Kasumi-1 (cell line): ENCODE measurements around the gene FOXP1.

Experiments used
- DNase-seq, 2 experiments: peaks; one replicate each; lab custom pipeline; 2025; lab: John Stamatoyannopoulos, UW

The FOXP1 gene

DNA sequence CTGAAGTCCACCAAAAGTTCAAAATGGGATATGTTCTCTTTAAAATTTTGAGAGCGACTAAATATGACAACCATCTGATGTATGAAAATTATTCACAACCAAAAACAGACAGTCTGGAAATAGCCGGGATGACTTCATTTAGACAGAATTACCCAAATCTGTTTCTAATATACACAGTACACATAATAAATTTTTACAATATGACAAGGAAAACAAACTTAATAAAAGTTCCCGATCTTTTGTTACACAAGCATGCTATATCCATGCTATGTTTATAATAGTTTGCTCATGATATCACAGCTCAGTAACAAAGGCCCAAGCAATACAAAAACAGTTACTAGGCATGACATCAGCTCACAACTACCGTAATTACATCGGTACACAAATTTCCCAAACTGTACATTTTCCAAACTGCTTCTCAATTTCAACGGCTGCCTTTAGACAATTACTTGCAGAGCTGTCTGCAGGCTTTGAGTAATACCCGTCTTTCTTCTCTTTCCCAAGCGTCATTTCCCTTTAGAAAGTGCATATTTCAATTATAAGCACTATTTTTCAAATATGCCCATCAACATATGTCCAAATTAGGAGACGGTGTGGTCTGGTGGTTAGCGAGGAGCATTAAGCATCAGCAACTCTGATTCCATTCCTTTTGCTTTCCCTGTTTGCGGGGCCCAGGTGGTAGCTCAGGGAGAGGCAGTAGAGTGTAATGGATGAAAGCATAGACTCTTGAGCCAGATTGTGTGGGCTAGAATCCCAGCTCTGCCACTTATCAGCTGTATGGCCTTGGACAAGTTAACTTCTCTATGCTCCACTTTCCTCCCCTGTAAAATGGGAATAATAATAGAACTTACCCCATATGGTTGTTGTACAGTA lies 481.2 kb downstream of the FOXP1 start:
- no peak for DNase-seq

DNA sequence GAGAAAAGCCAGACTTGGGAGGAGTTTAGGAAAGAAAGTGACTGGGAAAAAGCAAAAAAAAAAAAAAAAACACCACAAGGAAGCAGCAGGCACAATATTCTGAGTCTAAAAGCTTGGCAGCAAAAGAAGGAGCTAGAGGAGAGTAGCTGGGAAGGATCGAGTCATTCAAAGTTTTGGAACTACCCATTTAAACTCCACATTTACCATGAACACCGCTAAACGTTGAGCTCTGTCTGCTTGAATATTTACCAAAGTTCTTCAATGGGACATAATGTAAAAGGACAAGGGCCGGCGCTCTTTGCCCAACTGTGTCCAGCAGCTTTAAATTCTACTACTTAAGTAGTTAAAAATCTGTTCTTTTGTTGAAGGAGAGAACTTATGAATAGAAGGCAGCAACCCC lies 481.9 kb downstream of the FOXP1 start:
- no peak for DNase-seq

DNA sequence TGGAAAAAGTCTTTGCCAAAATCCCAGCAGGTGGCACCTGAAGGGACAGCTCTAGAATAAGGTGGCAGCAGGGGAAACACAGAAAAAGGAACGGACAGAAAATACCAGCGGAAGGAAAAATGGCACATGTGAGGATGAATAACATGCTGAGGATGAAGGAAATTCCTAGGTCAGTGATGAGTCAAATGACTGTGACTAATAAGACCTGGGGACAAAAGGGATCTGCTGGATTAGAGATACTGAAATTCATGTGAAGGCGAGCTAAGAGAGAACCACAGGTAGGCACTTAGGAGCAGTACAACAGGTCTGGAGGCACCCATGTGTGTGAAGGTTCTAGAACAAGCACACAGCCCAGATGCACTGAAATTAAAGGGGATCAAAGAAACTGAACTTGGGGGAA lies 482.5 kb downstream of the FOXP1 start:
- no peak for DNase-seq

DNA sequence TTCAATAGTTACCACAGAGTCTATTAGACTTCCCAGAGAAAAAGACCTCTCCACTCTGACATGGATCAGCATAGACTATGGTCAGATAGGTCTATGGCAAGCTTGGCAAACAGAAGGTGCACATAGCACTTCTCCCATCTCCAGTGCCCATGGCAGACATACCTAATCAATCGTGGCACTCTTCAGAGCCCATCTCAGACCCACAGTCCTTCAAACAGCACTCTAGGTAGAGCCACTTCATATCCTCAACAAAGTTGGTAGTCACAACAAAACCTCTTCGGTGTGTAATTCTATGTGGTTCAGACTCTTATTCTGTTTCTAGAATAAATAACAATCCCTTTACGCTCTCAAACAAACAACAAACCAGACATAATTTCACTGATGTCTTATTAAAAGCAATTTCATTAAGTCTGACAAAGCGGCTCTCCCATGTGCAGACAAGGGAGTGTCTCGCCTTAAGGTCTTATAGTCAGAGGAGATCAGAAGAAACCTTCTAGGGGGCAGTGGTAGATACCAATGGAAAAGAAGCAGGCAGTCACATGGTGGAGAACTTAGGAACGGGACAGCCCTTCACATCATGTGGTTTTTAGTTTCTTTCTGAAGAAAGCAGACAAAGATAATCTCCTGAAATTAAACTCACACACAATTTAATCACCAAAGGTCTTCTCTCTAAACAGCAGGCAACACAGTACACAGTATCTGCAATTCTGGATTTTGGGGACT lies 483.4 kb downstream of the FOXP1 start:
- no peak for DNase-seq

DNA sequence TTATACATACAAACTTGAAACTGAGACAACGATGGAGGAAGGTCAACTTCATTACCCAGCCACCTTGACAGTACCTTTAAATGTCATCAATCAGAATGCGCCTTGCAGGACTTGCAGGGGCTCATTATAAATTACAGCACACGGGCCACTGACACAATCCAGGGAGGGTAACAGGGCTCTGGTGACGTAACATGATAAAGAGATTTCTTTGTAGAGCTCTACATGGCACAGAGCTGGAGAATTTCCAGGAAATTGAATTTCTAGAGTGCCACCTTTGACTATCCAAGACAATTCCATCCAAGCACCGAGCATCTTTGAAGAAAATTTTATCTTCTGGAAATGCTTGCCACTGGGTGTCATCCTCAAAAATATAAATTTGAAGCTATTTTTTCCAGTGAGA lies 486.0 kb downstream of the FOXP1 start:
- no peak for DNase-seq

DNA sequence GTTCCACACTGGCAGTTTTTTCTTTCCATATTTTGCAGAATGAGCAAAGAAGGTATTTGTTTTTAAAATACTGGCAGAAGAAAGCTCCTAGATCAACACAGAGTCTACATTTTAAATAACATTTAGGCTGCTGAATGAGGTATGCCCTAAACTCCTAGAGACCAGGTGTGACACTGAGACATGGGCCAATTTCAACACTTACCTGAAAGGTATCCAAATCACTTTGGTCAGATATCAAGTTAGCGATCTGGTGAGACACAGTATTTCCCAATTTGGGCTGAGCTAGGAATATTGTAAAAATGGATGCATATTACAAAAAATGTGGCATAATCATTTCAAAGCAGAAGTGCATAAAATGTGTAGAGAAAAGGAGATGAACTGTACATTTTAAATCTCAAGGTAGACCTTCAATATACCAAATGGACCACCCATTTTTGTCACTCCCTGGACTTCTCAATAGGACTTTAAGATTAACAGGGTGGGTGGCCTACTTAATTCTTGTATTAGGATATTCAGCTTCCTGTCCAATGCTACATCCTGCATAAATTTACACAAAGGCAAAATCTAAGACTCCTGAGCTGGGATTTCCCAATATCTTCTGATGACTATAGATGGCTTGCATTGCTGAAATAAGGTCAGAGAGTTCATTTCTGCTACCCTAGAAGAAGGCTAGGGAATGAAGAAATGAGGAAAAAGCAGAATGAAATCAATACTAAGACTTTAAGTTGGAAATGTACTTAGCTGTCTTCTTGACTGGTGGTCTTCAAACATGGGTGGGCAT lies 487.8 kb downstream of the FOXP1 start:
- DNase-seq: no peak

DNA sequence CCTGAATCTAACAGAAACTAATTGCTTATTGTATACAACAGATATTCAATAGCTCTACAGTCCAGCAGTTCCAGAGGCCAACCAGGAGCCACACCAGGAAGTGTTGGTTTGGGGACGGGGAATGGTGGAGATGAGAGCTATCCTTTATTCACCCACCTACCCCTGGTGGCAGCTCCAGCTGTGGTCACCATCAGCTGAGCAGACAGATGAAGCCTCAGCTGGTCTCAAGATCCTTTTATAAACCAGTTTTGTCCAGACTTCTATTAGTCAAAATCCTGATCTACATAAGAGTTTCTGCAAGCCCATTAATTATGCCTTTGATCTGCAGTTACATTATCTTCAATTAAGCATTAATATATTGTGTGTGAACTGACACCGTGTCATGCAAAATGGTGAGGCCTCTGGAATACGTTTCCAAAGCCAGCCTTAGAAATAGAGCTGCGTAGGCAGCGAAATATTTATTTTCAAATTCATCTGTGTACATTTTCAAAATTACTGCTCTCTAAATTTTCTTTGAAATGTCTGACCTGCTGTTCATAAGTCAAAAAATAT lies 488.8 kb downstream of the FOXP1 start:
- no peak for DNase-seq

DNA sequence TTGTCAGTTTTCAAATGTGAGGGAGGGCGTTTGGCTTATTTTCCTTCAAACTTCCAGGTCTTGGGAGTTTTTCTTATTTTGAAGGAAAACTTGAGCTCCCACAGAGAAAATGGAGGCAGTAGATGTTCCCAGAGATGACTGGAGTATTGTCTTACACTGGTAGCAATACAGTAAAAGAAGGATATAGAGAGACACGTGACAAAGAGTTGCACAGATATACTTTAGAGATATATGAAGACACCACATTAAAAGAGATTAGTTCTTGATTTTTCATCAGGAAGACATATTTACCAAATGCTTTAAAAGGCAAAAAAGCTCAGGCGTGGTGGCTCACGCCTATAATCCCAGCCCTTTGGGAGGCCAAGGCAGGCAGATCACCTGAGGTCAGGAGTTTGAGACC lies 490.9 kb downstream of the FOXP1 start:
- DNase-seq: no peak

DNA sequence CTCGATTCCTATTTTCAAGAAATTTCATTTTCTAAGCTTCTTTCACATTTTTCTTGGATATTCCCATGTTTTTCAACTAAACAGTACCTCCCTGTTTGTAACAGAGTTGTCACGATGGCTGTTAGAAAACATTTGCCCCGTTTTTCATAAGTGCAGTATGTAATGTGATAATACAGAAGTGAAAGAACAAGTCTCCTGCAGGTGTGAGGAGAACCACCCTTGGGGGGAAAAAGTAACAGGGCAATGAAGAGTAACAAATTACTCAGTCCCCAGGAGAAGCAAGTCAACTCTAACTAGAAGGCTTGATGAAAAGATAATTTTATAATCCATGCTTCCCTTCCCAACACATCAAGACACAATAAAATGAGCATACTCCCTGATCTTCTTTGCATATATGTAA lies 493.3 kb downstream of the FOXP1 start:
- DNase-seq: no peak

DNA sequence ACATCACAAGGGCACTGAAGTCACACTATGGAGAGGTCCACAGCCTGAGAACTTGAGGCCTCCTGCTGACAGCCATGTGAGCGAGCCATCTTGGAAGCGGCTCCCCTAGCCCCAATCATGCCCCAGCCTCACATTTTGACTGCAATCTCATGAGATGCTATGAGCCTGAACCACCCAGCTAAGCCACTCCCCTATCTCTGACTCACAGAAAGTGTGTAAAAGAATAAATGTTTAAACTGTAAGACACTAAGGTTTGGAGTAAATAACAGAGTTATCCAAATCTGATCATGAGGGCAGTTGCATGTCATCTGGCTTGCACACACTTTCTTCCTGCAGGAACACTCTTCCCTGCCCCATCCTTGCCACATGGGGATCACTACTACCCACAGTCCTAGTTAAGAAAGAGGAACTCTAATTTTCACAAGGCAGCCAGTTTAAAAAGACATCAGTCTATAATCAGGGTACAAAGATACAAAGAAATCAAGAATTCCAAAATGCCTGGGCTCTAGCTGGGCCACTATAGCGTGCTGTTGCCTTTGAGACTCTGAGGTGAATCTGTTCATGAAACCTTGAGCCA lies 494.2 kb downstream of the FOXP1 start:
- DNase-seq: peak; percentile 17 to 23

DNA sequence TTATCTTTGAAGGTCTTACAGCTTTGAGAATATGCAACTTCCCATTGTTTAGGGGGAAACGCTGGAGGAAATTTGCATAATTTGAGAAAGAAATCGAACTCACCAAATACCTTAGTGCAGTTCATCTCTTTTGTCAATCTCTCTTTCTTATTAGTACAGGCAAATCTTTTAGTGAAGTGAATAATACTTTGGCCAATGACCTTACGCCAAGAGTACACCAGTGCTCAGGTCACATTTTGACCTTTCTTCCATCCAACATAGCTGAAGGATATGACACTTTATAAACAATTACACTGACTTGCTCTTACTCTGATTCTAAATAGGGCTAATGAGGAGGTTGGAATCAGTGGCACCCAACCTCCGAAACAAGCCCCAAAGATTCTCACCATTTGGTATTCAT lies 494.8 kb downstream of the FOXP1 start:
- no peak for DNase-seq

DNA sequence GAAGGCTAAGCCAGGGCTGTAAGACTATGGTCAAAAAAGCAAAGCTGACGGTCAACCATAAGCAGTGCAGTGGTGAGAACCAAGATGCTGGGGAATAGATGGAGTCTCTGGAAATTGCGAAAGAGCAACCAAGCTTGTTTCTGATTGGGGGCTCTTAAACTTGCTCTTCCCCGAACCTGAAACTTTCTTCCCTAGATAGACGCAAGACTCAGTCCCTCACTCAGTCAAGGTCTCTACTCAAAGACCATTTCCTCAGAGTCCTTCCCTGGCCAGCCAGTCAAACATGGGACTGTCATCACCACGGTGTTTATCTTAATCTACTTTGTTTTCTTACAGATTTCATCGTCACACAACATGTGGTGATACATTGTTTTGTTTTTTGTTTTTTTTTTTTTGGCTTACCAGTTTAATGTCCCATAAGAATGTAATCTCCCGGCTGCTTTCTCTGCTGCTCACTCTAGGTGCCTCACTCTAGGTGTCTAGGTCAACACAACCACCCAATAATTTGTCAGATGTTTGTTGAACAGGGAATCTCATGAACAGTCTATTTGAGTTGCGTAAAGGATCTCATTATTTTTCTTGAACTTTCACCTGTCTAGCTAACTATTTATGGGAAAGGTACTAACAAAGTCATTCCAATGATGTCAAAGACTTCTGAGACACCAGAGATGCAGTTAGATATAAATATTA lies 495.4 kb downstream of the FOXP1 start:
- DNase-seq: no peak

DNA sequence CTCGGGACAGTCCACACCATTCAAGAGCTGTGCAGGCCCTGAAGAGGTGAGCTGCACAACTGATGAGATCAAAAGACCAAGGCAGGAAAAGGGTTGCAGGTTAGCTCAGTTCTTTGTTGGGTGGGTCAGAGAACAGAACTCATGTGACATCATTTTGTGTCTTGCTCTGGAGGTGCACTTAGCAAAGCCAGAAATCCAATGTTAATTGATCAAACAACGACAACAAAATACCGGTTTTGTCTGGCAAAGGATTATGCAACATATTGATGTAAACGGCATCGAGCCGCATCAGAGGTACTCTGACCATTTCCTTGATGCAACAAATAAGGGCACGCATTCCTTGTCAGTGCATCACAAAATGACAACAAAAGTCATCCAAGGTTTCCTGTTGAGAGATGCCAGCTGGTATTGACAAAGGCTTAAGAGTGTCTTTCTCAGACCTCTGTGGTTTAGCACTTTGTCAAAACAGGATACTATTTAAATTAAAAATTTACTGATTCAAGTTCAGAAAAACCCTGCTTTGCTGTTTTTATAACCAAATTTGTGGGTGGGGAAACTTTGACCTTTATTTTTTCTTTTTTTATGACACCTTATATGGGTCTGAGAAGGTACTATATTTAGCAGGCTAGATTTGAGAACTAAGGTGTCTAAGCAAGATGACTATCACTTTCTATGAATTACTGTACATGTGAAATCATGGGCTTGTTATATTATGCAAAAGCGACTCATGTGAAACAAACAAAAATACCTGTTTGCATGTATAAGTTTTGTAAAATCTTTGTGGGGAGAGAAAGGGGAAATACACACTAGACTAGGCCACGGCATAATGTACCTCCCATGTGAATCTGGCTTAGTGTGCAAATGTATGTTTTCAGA lies 496.1 kb downstream of the FOXP1 start:
- DNase-seq: no peak

DNA sequence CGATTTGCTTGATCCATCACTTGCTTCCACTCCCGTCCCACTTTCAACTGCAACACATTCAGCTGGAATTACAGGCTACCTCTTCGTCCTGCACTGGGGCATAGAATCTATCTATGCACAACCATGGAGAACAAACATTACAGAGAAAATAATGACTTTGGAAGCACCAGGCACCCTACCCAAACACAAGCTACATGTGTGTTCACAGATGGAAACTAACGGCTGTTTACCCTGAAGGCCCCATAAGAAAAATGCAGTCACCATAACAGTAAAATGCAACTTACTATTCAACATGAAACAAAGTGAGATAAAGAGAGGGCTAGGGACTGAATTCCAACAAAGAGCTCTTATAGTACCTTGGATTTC lies 496.8 kb downstream of the FOXP1 start:
- no peak for DNase-seq

DNA sequence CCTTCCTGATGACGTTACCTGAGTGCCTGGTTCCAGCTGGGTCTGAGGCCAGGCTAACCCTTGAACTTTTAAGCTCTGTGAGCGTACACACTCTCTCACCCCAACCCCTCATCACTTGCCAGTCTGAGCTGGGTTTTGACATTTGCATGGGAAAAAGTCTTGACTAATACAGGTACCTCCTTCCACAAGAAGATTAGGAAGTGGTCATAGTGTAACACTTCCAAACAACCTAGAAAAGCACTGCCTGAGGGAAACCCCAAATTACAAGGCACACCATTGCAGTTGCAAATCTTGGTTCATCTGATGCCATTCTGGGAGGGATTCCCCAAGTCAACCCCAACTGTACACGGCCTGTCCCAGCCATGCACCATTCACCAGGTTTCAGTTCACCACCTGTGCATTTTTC lies 499.8 kb downstream of the FOXP1 start:
- no peak for DNase-seq

DNA sequence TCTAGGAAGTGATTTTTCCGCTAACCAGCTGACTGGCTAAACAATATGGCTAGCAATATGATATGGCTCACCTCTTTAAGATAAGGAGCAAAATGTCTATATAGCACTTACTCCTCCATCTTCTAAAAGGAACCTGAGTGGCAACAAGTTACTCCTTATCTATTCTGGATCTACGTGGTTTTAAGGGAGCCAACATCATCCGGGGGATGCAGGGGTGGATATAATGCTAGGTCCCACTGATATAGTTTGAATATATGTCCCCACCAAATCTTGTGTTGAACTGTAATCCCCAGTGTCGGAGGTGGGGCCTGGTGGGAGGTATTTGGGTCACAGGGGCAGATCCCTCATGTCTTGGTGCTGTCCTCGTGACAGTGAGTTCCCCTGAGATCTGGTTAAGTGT lies 500.7 kb downstream of the FOXP1 start:
- no peak for DNase-seq

DNA sequence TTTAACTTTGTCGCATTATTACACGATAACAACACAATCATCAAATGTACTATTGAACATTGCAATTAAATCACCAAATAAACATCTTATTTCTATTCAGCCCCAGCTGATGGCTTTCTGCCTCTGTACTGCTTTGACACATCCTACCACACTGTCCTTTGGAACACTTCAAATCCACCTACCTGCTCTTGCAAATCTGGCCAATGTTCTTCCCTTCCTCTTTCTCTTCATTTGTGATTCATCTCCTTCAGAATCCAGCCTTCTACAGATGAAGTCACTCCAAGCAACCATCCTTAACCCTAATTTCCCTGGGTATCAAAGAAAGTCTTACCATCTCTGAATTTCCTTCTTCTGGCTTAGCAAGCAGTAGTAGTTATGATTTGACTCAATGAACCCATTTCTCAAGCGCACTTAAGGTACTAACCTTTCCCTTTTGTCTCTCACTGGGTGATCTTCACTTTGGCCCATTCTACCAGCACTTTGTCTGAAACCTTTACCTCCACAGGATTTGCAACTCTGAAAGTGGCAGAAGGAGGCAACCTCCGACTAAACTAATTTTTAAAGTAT lies 502.9 kb downstream of the FOXP1 start:
- no peak for DNase-seq

DNA sequence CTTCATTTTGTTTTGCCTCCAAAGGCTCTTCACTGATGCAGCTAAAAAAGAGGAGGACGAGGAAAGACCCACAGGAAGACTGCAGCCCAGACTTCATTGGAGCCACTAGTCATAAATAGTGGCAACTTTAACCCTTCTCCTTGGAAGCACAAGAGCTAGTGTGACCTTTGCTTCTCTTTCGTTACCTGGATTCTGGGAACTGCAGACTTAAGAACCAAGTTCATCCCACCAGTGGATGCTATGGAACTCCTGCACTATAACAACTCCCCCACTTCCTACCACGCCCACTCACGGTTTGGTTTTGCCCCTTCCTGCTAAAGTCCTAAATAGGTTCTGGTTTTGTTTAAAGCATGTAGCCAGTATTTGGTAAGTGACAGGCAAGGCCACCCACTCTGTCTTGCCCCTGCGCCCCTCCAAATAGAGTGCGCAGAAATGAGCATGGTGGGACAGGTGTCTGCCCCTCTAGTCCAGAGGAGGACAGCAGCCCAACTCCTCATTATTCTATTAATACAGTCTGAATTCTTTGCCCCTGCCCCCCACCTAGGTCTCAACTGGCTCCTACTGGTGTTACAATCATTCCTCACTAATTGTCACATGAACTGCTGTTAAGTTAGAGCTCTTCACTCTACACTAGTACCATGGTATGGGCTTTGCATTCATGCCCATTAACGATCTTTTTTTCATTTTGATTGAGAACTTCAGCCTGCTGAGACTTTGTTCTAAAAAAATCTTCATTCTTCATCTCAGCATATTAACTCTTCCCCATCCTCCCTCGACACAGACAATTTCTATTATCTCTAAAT lies 504.6 kb downstream of the FOXP1 start:
- DNase-seq: no peak

DNA sequence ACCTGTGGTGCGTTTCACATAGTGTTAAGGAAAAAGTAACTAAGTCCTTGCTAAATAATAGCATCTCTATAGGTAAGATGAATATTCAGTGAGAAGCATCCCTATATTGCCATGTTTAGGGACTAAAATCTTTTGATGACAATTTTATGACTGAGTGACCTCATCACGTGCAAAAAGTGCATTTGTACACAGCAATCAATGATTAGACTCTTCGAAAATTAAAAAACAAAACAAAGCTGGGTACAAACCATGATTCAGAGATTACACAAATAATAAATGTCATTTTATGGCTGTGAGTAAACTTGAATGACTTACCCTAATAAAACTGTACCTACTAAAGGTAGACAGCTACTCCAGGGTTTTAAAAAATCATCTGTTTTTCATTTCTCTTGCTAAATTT lies 505.3 kb downstream of the FOXP1 start:
- DNase-seq: no peak
